Neural progenitor cell (in vitro differentiated cells): Measurements from ENCODE around the gene ABCD3. TPM values are rescaled to one million over a fixed set of nuclear protein-coding genes. Genes with fewer than 3 reads are reported as not detected.

Experiments used
- DNase-seq: peaks from one replicate; pipeline ENCODE4 v3.0.0-alpha.2; 2016; ENCODE audit warnings: low spot score
- H2AFZ ChIP-seq: fragments of 200-600 bp; sonication (generic); replicated peaks from 2 replicates; pipeline ENCODE4 v1.6.1; 2016; ENCODE audit warnings: antibody characterized with exemption
- H3F3A ChIP-seq: fragments of 200-600 bp; sonication (generic); 2 replicates; pipeline ENCODE4 v1.6.1; 2016; ENCODE audit warnings: antibody characterized with exemption, low read depth
- H3K27ac ChIP-seq: fragments of 200-600 bp; sonication (generic); 2 replicates; pipeline ENCODE4 v1.5.1; 2016; ENCODE audit warnings: mild to moderate bottlenecking
- H3K27me3 ChIP-seq: fragments of 200-600 bp; sonication (generic); 2 replicates; pipeline ENCODE4 v1.6.1; 2016; ENCODE audit warnings: mild to moderate bottlenecking, moderate library complexity
- H3K36me3 ChIP-seq: fragments of 200-600 bp; sonication (generic); 2 replicates; pipeline ENCODE4 v1.5.1; 2016
- H3K4me1 ChIP-seq: fragments of 200-600 bp; sonication (generic); 2 replicates; pipeline ENCODE4 v1.6.1; 2016; ENCODE audit warnings: mixed run types
- H3K4me2 ChIP-seq: fragments of 200-600 bp; sonication (generic); 2 replicates; pipeline ENCODE4 v1.6.1; 2016
- H3K4me3 ChIP-seq: fragments of 200-600 bp; sonication (generic); 2 replicates; pipeline ENCODE4 v1.5.1; 2016
- H3K79me2 ChIP-seq: fragments of 200-600 bp; sonication (generic); 2 replicates; pipeline ENCODE4 v1.6.1; 2016; ENCODE audit warnings: low read depth
- H3K9ac ChIP-seq: fragments of 200-600 bp; sonication (generic); 2 replicates; pipeline ENCODE4 v1.6.1; 2016
- H3K9me3 ChIP-seq: fragments of 200-600 bp; sonication (generic); 2 replicates; pipeline ENCODE4 v1.5.1; 2016; ENCODE audit warnings: low read depth
- H4K20me1 ChIP-seq: fragments of 200-600 bp; sonication (generic); 2 replicates; pipeline ENCODE4 v1.6.1; 2016; ENCODE audit warnings: low read depth
- H3K27ac Mint-ChIP-seq: 3 replicates; pipeline ENCODE4 v1.8.0; 2021; ENCODE audit warnings: mixed read lengths
- H3K27me3 Mint-ChIP-seq: 2 replicates; pipeline ENCODE4 v1.8.0; 2022; ENCODE audit warnings: low read depth, mild to moderate bottlenecking, inconsistent platforms, moderate library complexity, mixed read lengths; ENCODE audit not compliant: insufficient read depth
- H3K36me3 Mint-ChIP-seq: 3 replicates; pipeline ENCODE4 v1.8.0; 2021; ENCODE audit warnings: mixed read lengths
- H3K4me1 Mint-ChIP-seq: 3 replicates; pipeline ENCODE4 v1.8.0; 2021; ENCODE audit warnings: mixed read lengths
- H3K4me3 Mint-ChIP-seq: 3 replicates; pipeline ENCODE4 v1.8.0; 2021; ENCODE audit warnings: mild to moderate bottlenecking, moderate library complexity, mixed read lengths
- H3K9me3 Mint-ChIP-seq: 3 replicates; pipeline ENCODE4 v1.8.0; 2020; ENCODE audit warnings: mixed read lengths
- EZH2 ChIP-seq: fragments of 200-600 bp; sonication (generic); IDR thresholded peaks from 2 replicates; pipeline ENCODE4 v1.6.1; 2017; ENCODE audit warnings: antibody characterized with exemption, mild to moderate bottlenecking, moderate library complexity
- EZH2phosphoT487 ChIP-seq: fragments of 200-600 bp; sonication (generic); IDR thresholded peaks from 2 replicates; pipeline ENCODE4 v1.6.1; 2017; ENCODE audit warnings: antibody characterized with exemption
- total RNA-seq: library from RNA; depleted of rRNA; stranded (reverse); fragments of >200 nt; gene quantifications from 2 replicates; pipeline ENCODE4 v1.2.3, GENCODE V29; 2015; ENCODE audit warnings: low replicate concordance
- TF ChIP-seq, protein P1 (sequence below): fragments of 200-600 bp; sonication (generic); IDR thresholded peaks from 2 replicates; pipeline ENCODE4 v1.5.1; 2017; ENCODE audit warnings: antibody characterized with exemption, mild to moderate bottlenecking

The ABCD3 gene
- total RNA-seq, 1 donor from 2014 or later: 45.1 TPM

DNA sequence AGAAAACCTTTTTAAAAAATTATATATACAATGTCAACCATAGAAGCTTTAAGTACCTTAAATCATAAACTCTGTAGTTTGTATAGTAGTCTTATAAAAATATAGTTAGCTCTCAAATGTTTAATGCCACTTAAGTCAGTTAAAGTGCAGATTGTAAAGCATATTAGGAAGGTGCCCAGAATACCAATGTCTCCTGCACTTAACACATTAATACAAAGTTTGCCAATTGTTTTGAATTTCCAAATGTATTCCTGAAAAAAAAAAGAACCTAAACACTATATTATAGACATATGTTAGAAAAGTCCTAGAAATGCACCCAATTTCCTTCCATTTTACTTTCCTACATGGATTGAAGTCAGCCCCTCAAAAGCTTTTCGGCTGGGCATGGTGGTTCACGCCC lies 111.2 kb downstream of the ABCD3 start:
- no peak overlapping the region for H3K4me3 Mint-ChIP-seq
- no peaks in the 10 kb centered on the region for H3K27me3 ChIP-seq
- H3K4me1 Mint-ChIP-seq: peaks cover 9% of the 10 kb centered on the region
- no peak overlapping the region for H2AFZ ChIP-seq
- peaks cover 4% of the 10 kb centered on the region for H3K9me3 Mint-ChIP-seq
- peaks cover 33% of the 10 kb centered on the region for H3K36me3 Mint-ChIP-seq
- no peaks in the 10 kb centered on the region for H3K9me3 ChIP-seq
- H3K4me3 ChIP-seq: no peak overlapping the region
- no peak overlapping the region for H3K27ac ChIP-seq
- H3K4me1 ChIP-seq: peaks cover 17% of the 10 kb centered on the region
- TF ChIP-seq, protein P1, sequence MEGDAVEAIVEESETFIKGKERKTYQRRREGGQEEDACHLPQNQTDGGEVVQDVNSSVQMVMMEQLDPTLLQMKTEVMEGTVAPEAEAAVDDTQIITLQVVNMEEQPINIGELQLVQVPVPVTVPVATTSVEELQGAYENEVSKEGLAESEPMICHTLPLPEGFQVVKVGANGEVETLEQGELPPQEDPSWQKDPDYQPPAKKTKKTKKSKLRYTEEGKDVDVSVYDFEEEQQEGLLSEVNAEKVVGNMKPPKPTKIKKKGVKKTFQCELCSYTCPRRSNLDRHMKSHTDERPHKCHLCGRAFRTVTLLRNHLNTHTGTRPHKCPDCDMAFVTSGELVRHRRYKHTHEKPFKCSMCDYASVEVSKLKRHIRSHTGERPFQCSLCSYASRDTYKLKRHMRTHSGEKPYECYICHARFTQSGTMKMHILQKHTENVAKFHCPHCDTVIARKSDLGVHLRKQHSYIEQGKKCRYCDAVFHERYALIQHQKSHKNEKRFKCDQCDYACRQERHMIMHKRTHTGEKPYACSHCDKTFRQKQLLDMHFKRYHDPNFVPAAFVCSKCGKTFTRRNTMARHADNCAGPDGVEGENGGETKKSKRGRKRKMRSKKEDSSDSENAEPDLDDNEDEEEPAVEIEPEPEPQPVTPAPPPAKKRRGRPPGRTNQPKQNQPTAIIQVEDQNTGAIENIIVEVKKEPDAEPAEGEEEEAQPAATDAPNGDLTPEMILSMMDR: no peak
- no peak for TF ChIP-seq EZH2
- TF ChIP-seq EZH2phosphoT487: no peak
- no peak overlapping the region for H3K27ac Mint-ChIP-seq
- no peak for DNase-seq
- H3K36me3 ChIP-seq: no peaks in the 10 kb centered on the region
- H3K27me3 Mint-ChIP-seq: no peaks in the 10 kb centered on the region
- no peaks in the 10 kb centered on the region for H3F3A ChIP-seq
- no peaks in the 10 kb centered on the region for H4K20me1 ChIP-seq
- no peak overlapping the region for H3K4me2 ChIP-seq
- no peaks in the 10 kb centered on the region for H3K79me2 ChIP-seq
- H3K9ac ChIP-seq: no peak overlapping the region

DNA sequence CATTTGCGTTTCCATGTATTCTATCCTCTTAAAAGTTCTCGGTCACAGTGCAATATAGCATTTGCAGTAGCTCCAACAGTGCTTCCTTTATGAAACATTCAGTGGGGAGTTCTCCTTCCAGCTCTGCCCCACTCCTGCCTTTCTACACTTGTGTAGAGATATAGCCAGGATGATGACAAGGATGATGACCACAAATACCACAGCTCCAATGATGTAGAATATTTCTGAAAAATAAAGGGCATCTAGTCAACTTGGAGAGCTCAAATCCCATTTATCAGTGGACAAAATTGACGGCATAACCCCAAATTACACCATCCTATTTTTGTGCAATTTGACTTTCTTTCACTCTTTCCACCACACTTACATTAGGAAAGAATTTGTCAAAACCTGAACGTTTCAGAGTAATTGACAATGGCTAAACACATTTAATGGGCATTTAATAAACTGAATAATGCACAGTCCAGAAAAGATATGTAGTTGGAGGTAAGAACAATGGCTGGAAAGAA lies 112.2 kb downstream of the ABCD3 start:
- peaks cover 17% of the 10 kb centered on the region for H3K4me1 ChIP-seq
- no peak overlapping the region for H3K9ac ChIP-seq
- H3K4me1 Mint-ChIP-seq: peaks cover 9% of the 10 kb centered on the region
- H3K4me2 ChIP-seq: no peak overlapping the region
- no peak for DNase-seq
- no peaks in the 10 kb centered on the region for H3K27me3 Mint-ChIP-seq
- no peak overlapping the region for H3K27ac ChIP-seq
- no peaks in the 10 kb centered on the region for H4K20me1 ChIP-seq
- H3K27me3 ChIP-seq: no peaks in the 10 kb centered on the region
- H3K36me3 ChIP-seq: no peaks in the 10 kb centered on the region
- H3K36me3 Mint-ChIP-seq: peaks cover 41% of the 10 kb centered on the region
- H3F3A ChIP-seq: no peaks in the 10 kb centered on the region
- no peak overlapping the region for H3K4me3 Mint-ChIP-seq
- H3K79me2 ChIP-seq: no peaks in the 10 kb centered on the region
- H3K27ac Mint-ChIP-seq: no peak overlapping the region
- no peak overlapping the region for H3K4me3 ChIP-seq
- H2AFZ ChIP-seq: no peak overlapping the region
- peaks cover 4% of the 10 kb centered on the region for H3K9me3 Mint-ChIP-seq
- no peaks in the 10 kb centered on the region for H3K9me3 ChIP-seq
- TF ChIP-seq EZH2: no peak

DNA sequence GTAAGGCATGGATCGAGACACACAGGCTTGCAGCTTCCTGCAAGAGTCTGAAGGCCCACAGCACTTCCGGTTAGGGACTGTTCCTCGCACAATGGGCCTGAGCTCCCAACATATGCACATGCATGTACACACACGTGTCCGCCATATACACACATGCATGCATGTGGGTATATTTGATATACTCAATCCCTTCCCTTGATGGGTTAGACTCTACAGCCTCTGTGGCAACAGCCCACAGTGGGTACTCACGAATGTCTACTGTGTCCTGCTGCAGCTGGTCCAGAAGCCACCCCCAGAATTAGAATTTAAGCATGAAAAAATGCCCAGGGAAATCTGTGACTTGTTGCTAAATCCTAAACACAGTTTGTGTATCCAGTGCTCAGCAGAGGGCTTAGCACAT lies 113.5 kb downstream of the ABCD3 start:
- Mint-ChIP-seq H3K36me3 (peaks cover 43% of the 10 kb centered on the region), H3K4me3 (no peak overlapping the region), H3K9me3 (peaks cover 4% of the 10 kb centered on the region), H3K27me3 (no peaks in the 10 kb centered on the region), H3K4me1 (peaks cover 9% of the 10 kb centered on the region), H3K27ac (no peak overlapping the region)
- H3K27me3 ChIP-seq: no peaks in the 10 kb centered on the region
- TF ChIP-seq, protein P1: no peak
- TF ChIP-seq EZH2phosphoT487: no peak
- no peak for TF ChIP-seq EZH2
- H3K9ac ChIP-seq: no peak overlapping the region
- H3K36me3 ChIP-seq: no peaks in the 10 kb centered on the region
- no peak overlapping the region for H3K27ac ChIP-seq
- no peaks in the 10 kb centered on the region for H3F3A ChIP-seq
- DNase-seq: no peak
- no peak overlapping the region for H2AFZ ChIP-seq
- no peaks in the 10 kb centered on the region for H3K79me2 ChIP-seq
- H4K20me1 ChIP-seq: no peaks in the 10 kb centered on the region
- H3K9me3 ChIP-seq: no peaks in the 10 kb centered on the region
- peaks cover 17% of the 10 kb centered on the region for H3K4me1 ChIP-seq
- no peak overlapping the region for H3K4me2 ChIP-seq
- no peak overlapping the region for H3K4me3 ChIP-seq

DNA sequence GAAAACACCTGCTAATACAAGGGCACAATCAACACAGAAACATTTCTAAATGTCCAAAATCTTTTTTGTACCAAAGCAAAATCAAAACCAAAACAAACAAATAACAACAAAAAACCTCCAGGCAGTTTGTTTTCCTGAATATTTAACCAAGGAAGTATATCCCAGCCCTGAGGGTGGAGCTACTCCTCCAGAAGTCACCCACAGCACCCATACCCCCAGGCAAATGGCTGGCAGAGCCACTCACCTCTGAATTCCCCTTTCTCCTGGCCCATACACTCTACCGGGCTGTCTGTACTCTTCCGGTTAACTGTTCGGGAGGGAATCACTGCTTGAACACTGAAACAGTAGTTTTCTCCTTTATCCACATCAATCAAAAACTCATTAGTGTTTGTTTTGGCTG lies 113.9 kb downstream of the ABCD3 start:
- Mint-ChIP-seq H3K27ac (no peak overlapping the region), H3K4me3 (no peak overlapping the region), H3K36me3 (peaks cover 43% of the 10 kb centered on the region), H3K4me1 (peaks cover 9% of the 10 kb centered on the region), H3K9me3 (peaks cover 4% of the 10 kb centered on the region), H3K27me3 (no peaks in the 10 kb centered on the region)
- no peaks in the 10 kb centered on the region for H3F3A ChIP-seq
- no peaks in the 10 kb centered on the region for H3K9me3 ChIP-seq
- H3K4me3 ChIP-seq: no peak overlapping the region
- H3K9ac ChIP-seq: no peak overlapping the region
- H3K4me2 ChIP-seq: no peak overlapping the region
- DNase-seq: no peak
- no peaks in the 10 kb centered on the region for H3K27me3 ChIP-seq
- H3K79me2 ChIP-seq: no peaks in the 10 kb centered on the region
- peaks cover 17% of the 10 kb centered on the region for H3K4me1 ChIP-seq
- no peak overlapping the region for H3K27ac ChIP-seq
- no peaks in the 10 kb centered on the region for H4K20me1 ChIP-seq
- TF ChIP-seq, protein P1: peak; percentile 25
- TF ChIP-seq EZH2phosphoT487 (no peak), EZH2 (no peak)
- peak overlapping the region; percentile 20 for H2AFZ ChIP-seq
- no peaks in the 10 kb centered on the region for H3K36me3 ChIP-seq
